ENCODE results near the gene IFI27L1.

DNA sequence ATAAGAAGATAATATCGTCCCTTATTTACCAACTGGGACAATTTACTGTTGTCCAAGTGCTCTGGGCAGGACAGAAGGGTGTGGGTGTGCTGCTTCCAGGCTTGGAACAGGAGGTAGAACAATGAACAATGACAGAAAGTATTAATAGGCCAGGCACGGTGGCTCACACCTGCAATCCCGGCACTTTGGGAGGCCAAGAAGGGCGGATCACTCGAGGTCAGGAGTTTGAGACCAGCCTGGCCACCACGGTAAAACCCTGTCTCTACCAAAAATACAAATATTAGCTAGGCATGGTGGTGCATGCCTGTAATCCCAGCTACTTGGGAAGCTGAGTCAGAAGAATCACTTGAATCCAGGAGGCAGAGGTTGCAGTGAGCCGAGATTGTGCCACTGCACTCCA, 32.0 kb downstream of the IFI27L1 start:
- TF ChIP-seq, protein P1, sequence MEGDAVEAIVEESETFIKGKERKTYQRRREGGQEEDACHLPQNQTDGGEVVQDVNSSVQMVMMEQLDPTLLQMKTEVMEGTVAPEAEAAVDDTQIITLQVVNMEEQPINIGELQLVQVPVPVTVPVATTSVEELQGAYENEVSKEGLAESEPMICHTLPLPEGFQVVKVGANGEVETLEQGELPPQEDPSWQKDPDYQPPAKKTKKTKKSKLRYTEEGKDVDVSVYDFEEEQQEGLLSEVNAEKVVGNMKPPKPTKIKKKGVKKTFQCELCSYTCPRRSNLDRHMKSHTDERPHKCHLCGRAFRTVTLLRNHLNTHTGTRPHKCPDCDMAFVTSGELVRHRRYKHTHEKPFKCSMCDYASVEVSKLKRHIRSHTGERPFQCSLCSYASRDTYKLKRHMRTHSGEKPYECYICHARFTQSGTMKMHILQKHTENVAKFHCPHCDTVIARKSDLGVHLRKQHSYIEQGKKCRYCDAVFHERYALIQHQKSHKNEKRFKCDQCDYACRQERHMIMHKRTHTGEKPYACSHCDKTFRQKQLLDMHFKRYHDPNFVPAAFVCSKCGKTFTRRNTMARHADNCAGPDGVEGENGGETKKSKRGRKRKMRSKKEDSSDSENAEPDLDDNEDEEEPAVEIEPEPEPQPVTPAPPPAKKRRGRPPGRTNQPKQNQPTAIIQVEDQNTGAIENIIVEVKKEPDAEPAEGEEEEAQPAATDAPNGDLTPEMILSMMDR (conservative IDR thresholded peaks at IDR 0.05 in 1 of 2, IDR thresholded peaks at IDR 0.05 in 1 of 2; ENCODE audit: low read depth in 1 of 2, low read length in 2 of 2) = no peak
- TF ChIP-seq EZH2 (IDR thresholded peaks at IDR 0.05; ENCODE audit: low read length, missing control alignments) = no peak

Measured in fibroblast of lung (primary cell).